SK-N-SH (cell line): ENCODE data around the gene EIF2B4. TPM values are rescaled to one million over a fixed set of nuclear protein-coding genes. Genes with fewer than 3 reads are reported as not detected.
A peak's percentile ranks its signal among the peaks of the same experiment; 100 is the strongest.

Experiments
- CTCF ChIA-PET: fragments of 300-600, 350-600 bp; formaldehyde crosslinking; extraction: SDS; loops from one replicate; lab custom pipeline; 2021; lab: Yijun Ruan, JAX
- POLR2A ChIA-PET: fragments of 350-600 bp; sonication (Branson Sonifier 250); formaldehyde crosslinking; extraction: SDS; loops from one replicate; lab custom pipeline; 2020; ENCODE audit warnings: antibody characterized with exemption, inconsistent platforms; lab: Yijun Ruan, JAX
- DNase-seq: peaks from one replicate; pipeline ENCODE4 v3.0.0; 2012
- H2AFZ ChIP-seq: fragments of 200-600 bp; sonication (generic); 2 replicates; pipeline ENCODE4 v1.8.1; 2016; ENCODE audit warnings: antibody characterized with exemption, mild to moderate bottlenecking, low read depth
- H3F3A ChIP-seq: fragments of 200-600 bp; sonication (generic); replicated peaks from 2 replicates; pipeline ENCODE3; 2016; ENCODE audit warnings: antibody characterized with exemption, mild to moderate bottlenecking; ENCODE audit not compliant: insufficient read depth
- H3K27ac ChIP-seq, 2 experiments: fragments of 200-500 bp in 1 of 2; fragments of 200-600 bp in 1 of 2; sonication (Bioruptor generic) in 1 of 2; sonication (generic), shearing (Covaris generic) in 1 of 2; 2 replicates each; pipeline versions ENCODE4 v1.5.1 to v1.6.1; 2014 to 2016; ENCODE audit warnings: low read depth in 2 of 2, inconsistent platforms in 1 of 2, low read length in 1 of 2, mild to moderate bottlenecking in 1 of 2, mixed read lengths in 1 of 2
- H3K27me3 ChIP-seq: fragments of 200-600 bp; sonication (generic), shearing (Covaris generic); 2 replicates; pipeline ENCODE4 v1.6.1; 2016; ENCODE audit warnings: mixed run types; ENCODE audit not compliant: insufficient read depth
- H3K36me3 ChIP-seq, 2 experiments: fragments of 200-500 bp in 1 of 2; fragments of 200-600 bp in 1 of 2; sonication (Bioruptor generic) in 1 of 2; sonication (generic) in 1 of 2; replicated peaks in 1 of 2; 2 replicates each; pipeline versions ENCODE3 to v1.5.1; 2014 to 2016; ENCODE audit warnings: low read length in 1 of 2, mild to moderate bottlenecking in 1 of 2; ENCODE audit not compliant: insufficient read depth in 2 of 2, control insufficient read depth in 1 of 2
- H3K4me1 ChIP-seq, 2 experiments: fragments of 200-500 bp in 1 of 2; fragments of 200-600 bp in 1 of 2; sonication (Bioruptor generic) in 1 of 2; sonication (generic), shearing (Covaris generic) in 1 of 2; 2 replicates each; pipeline versions ENCODE4 v1.5.1 to v1.6.1; 2014 to 2016; ENCODE audit warnings: low read depth in 1 of 2, low read length in 1 of 2, mixed run types in 1 of 2; ENCODE audit not compliant: insufficient read depth in 2 of 2, control insufficient read depth in 1 of 2
- H3K4me2 ChIP-seq: fragments of 200-600 bp; sonication (generic), shearing (Covaris generic); 2 replicates; pipeline ENCODE4 v1.6.1; 2017; ENCODE audit warnings: mixed run types
- H3K4me3 ChIP-seq, 2 experiments: fragments of 200-500 bp in 1 of 2; fragments of 200-600 bp in 1 of 2; sonication (Bioruptor generic) in 1 of 2; sonication (generic), shearing (Covaris generic) in 1 of 2; 2 replicates each; pipeline versions ENCODE4 v1.5.1 to v1.8.1; 2014 to 2016; ENCODE audit warnings: low read depth in 2 of 2, inconsistent platforms in 1 of 2, low read length in 1 of 2, mild to moderate bottlenecking in 1 of 2, mixed read lengths in 1 of 2, moderate library complexity in 1 of 2
- H3K79me2 ChIP-seq: fragments of 200-600 bp; sonication (generic); 2 replicates; pipeline ENCODE4 v1.8.1; 2017; ENCODE audit warnings: mild to moderate bottlenecking; ENCODE audit not compliant: insufficient read depth
- H3K9ac ChIP-seq: fragments of 200-600 bp; sonication (generic); 2 replicates; pipeline ENCODE4 v1.6.1; 2017; ENCODE audit warnings: mixed run types
- H3K9me2 ChIP-seq: fragments of 200-600 bp; sonication (generic); 2 replicates; pipeline ENCODE4 v1.6.1; 2017; ENCODE audit warnings: mixed run types
- H3K9me3 ChIP-seq: fragments of 200-600 bp; sonication (generic); 2 replicates; pipeline ENCODE4 v1.6.1; 2017; ENCODE audit warnings: mixed run types, mild to moderate bottlenecking, moderate library complexity
- H4K20me1 ChIP-seq: fragments of 200-600 bp; sonication (generic); 2 replicates; pipeline ENCODE4 v1.6.1; 2017; ENCODE audit warnings: mild to moderate bottlenecking, mixed run types; ENCODE audit not compliant: insufficient read depth
- CTCF ChIP-seq: fragments of 200-600 bp; sonication (generic); IDR thresholded peaks from 2 replicates; pipeline ENCODE4 v1.6.1; 2017; ENCODE audit warnings: antibody characterized with exemption, mild to moderate bottlenecking, moderate library complexity
- ELF1 ChIP-seq: IDR thresholded peaks from 2 replicates; pipeline ENCODE4 v1.4.0; 2012
- EZH2phosphoT487 ChIP-seq: fragments of 200-600 bp; sonication (generic); IDR thresholded peaks from 2 replicates; pipeline ENCODE4 v1.6.1; 2017; ENCODE audit warnings: low read depth, mixed run types, mild to moderate bottlenecking, antibody characterized with exemption, moderate library complexity, borderline replicate concordance
- FOSL2 ChIP-seq: IDR thresholded peaks from 2 replicates; pipeline ENCODE4 v1.4.0; 2012; ENCODE audit warnings: low read depth, mild to moderate bottlenecking, moderate library complexity, borderline replicate concordance
- JUND ChIP-seq: IDR thresholded peaks from 2 replicates; pipeline ENCODE4 v1.4.0; 2012
- MAX ChIP-seq: IDR thresholded peaks from 2 replicates; pipeline ENCODE4 v1.4.0; 2012; ENCODE audit warnings: low read depth
- MEF2A ChIP-seq: IDR thresholded peaks from 2 replicates; pipeline ENCODE4 v1.4.0; 2012; ENCODE audit warnings: low read depth, borderline replicate concordance
- NFIC ChIP-seq: IDR thresholded peaks from 2 replicates; pipeline ENCODE4 v1.4.0; 2012; ENCODE audit warnings: borderline replicate concordance
- PBX3 ChIP-seq: IDR thresholded peaks from 2 replicates; pipeline ENCODE4; 2012
- POLR2AphosphoS5 ChIP-seq: IDR thresholded peaks from 2 replicates; pipeline ENCODE4 v1.6.1; 2012; ENCODE audit warnings: low read depth, low read length
- RCOR1 ChIP-seq: fragments of 150-350 bp; IDR thresholded peaks from 2 replicates; pipeline ENCODE4 v1.6.1; 2017; ENCODE audit warnings: antibody characterized with exemption, low read length
- REST ChIP-seq: IDR thresholded peaks from 2 replicates; pipeline ENCODE4 v1.6.1; 2012; ENCODE audit warnings: mild to moderate bottlenecking, low read depth, low read length, moderate library complexity
- TAF1 ChIP-seq: IDR thresholded peaks from 2 replicates; pipeline ENCODE4 v1.6.1; 2012; ENCODE audit warnings: low read depth, mild to moderate bottlenecking, low read length, moderate library complexity, borderline replicate concordance
- TCF12 ChIP-seq: IDR thresholded peaks from 2 replicates; pipeline ENCODE4 v1.4.0; 2012
- USF1 ChIP-seq: IDR thresholded peaks from 2 replicates; pipeline ENCODE4 v1.4.0; 2012; ENCODE audit warnings: low read depth, borderline replicate concordance
- YY1 ChIP-seq: IDR thresholded peaks from 2 replicates; pipeline ENCODE4 v1.4.0; 2012; ENCODE audit warnings: low read depth, mild to moderate bottlenecking
- WGBS: methylation state at CpG from one replicate; pipeline ENCODE4 v1.1.6; 2017; ENCODE audit warnings: low lambda C conversion rate; 5-methylcytosine and 5-hydroxymethylcytosine counted together
- polyA plus RNA-seq, 3 experiments: library from polyadenylated mRNA; depleted of rRNA; stranded (reverse); fragments of >200 nt; gene quantifications; 2 replicates each; pipeline ENCODE4 v1.2.3, GENCODE V29; 2012

Gene EIF2B4
- polyA plus RNA-seq, 1 of the 3 experiments (the other 2 are of a cell fraction): 51.7 TPM

GRCh38 chr2:27381577-27382181, 11.5 kb upstream of the EIF2B4 start:
- Histone ChIP-seq H3K4me2 (no peak overlapping the region), H3F3A (peaks cover 44% of the 10 kb centered on the region), H2AFZ (no peak overlapping the region), H3K9me3 (no peaks in the 10 kb centered on the region), H3K4me1 (peaks cover 15 to 45% of the 10 kb centered on the region in 2 experiments; a peak in 3 of 4 replicates), H3K4me3 (no peak overlapping the region), H3K27me3 (no peaks in the 10 kb centered on the region), H3K9me2 (no peaks in the 10 kb centered on the region), H3K27ac (peak overlapping the region; percentile 68 to 95; a peak in 3 of 4 replicates), H3K79me2 (peaks cover 36% of the 10 kb centered on the region), H3K9ac (no peak overlapping the region), H3K36me3 (peaks cover 46 to 77% of the 10 kb centered on the region in 2 experiments), H4K20me1 (peaks cover 4% of the 10 kb centered on the region; the same call in 1 of the 2 replicates)
- WGBS: 88% methylated on average over 10 of the region's 10 CpGs
- no peak for DNase-seq
- CTCF ChIA-PET: interaction anchor here (0.7 to 5.7 kb wide), 3 partner anchors 11 to 26 kb away, joined by 3 to 36 read pairs (median 28); partner anchors contain the start of genes EIF2B4, PPM1G and SNX17
- POLR2A ChIA-PET: interaction anchor here (0.9 to 4.4 kb wide), 4 partner anchors 11 to 46 kb away, joined by 4 to 34 read pairs (median 18); partner anchors contain the start of genes EIF2B4, GTF3C2, NRBP1 and PPM1G
- TF ChIP-seq YY1: no peak
- no peak for TF ChIP-seq TAF1
- no peak for TF ChIP-seq ELF1
- no peak for TF ChIP-seq NFIC
- TF ChIP-seq RCOR1: no peak
- no peak for TF ChIP-seq USF1
- no peak for TF ChIP-seq FOSL2
- no peak for TF ChIP-seq POLR2AphosphoS5

- peaks cover 29% of the 10 kb centered on the region for H3K79me2 ChIP-seq
- no peaks in the 10 kb centered on the region for H3K9me3 ChIP-seq
- ChIA-PET POLR2A (interaction anchor here (0.6 to 4.4 kb wide), 7 partner anchors 10 to 488 kb away, joined by 3 to 34 read pairs (median 17); partner anchors contain the start of genes EIF2B4, GTF3C2, NRBP1 and PPM1G), CTCF (interaction anchor here (0.9 to 5.7 kb wide), 7 partner anchors 11 to 302 kb away, joined by 3 to 36 read pairs (median 4); partner anchors contain the start of genes EIF2B4, GTF3C2, PPM1G and SNX17)
- H3K27ac ChIP-seq: peak within 1 kb of the TSS; percentile 68 to 95
- DNase-seq: peak; percentile 99
- H3K9ac ChIP-seq: peak within 1 kb of the TSS; percentile 77
- H3K36me3 ChIP-seq: peaks cover 42 to 81% of the 10 kb centered on the region in 2 experiments
- H3K4me2 ChIP-seq: peak within 1 kb of the TSS; percentile 89
- peak within 1 kb of the TSS; percentile 80 to 86 for H3K4me3 ChIP-seq
- H3K4me1 ChIP-seq: peaks cover 15 to 53% of the 10 kb centered on the region in 2 experiments; a peak in 3 of 4 replicates
- H3K9me2 ChIP-seq: no peaks in the 10 kb centered on the region
- WGBS: 25% methylated on average over 38 of the region's 67 CpGs
- no peaks in the 10 kb centered on the region for H3K27me3 ChIP-seq
- H2AFZ ChIP-seq: peak within 1 kb of the TSS; percentile 87; the same call in 1 of the 2 replicates
- H3F3A ChIP-seq: peaks cover 44% of the 10 kb centered on the region
- H4K20me1 ChIP-seq: peaks cover 4% of the 10 kb centered on the region; the same call in 1 of the 2 replicates
- TF ChIP-seq EZH2phosphoT487 (no peak), PBX3 (peak; percentile 66), JUND (peak; percentile 66), REST (no peak), TAF1 (peak; percentile 60; the same call in 1 of the 2 replicates), CTCF (no peak), RCOR1 (0 out of 2 replicates have a peak, but pooled peaks have one; percentile 28), MEF2A (no peak), MAX (peak; percentile 93), ELF1 (peak; percentile 94), TCF12 (peak; percentile 55; the same call in 1 of the 2 replicates)
Observed at GRCh38 chr2:27380626-27381545, 10.7 kb upstream of the EIF2B4 start, which contains the start of gene ZNF513. ZNF513 (minus strand) TSS chr2:27380734; CDS start chr2:27380526, 208 bp downstream.
